ENCODE measurements around the gene RINT1.
"Not testable (repeated sequence)": the region's sequence is repeated elsewhere in the genome, so short reads cannot be mapped to it uniquely, and the experiment has no call there.

Gene RINT1

GRCh38 chr7:105531792-105532671 is at the start of gene RINT1:
Gene RINT1 (plus strand): TSS chr7:105532201. CDS start chr7:105532316, 115 bp downstream.
- peak; percentile 81 for DNase-seq (ENCODE audit: extremely low spot score, insufficient read length, low read depth)
- FAIRE-seq = peak; percentile 94

GRCh38 chr7:105487579-105488571 is 44.1 kb upstream of the RINT1 start:
- no peak for DNase-seq (ENCODE audit: extremely low spot score, insufficient read length, low read depth)
- no peak for FAIRE-seq

GRCh38 chr7:105489409-105489808 is 42.6 kb upstream of the RINT1 start:
- FAIRE-seq (no peak), DNase-seq (ENCODE audit: extremely low spot score, insufficient read length, low read depth) (no peak)

GRCh38 chr7:105493196-105493922 is 38.6 kb upstream of the RINT1 start:
- no peak for FAIRE-seq
- no peak for DNase-seq (ENCODE audit: extremely low spot score, insufficient read length, low read depth)

GRCh38 chr7:105493923-105494315 is 38.1 kb upstream of the RINT1 start:
- DNase-seq (ENCODE audit: extremely low spot score, insufficient read length, low read depth) (no peak), FAIRE-seq (no peak)

- DNase-seq (ENCODE audit: extremely low spot score, insufficient read length, low read depth) (no peak), FAIRE-seq (no peak)
Measured at GRCh38 chr7:105496521-105496920, 35.5 kb upstream of the RINT1 start.

- DNase-seq (ENCODE audit: extremely low spot score, insufficient read length, low read depth) (no peak), FAIRE-seq (no peak)
Measured at GRCh38 chr7:105497016-105497415, 35.0 kb upstream of the RINT1 start.

GRCh38 chr7:105502173-105502572 is 29.8 kb upstream of the RINT1 start:
- FAIRE-seq (no peak), DNase-seq (ENCODE audit: extremely low spot score, insufficient read length, low read depth) (no peak)

- FAIRE-seq = no peak
- DNase-seq (ENCODE audit: extremely low spot score, insufficient read length, low read depth) = no peak
Measured at GRCh38 chr7:105512415-105512814, 19.6 kb upstream of the RINT1 start.

GRCh38 chr7:105512926-105513526 is 19.0 kb upstream of the RINT1 start:
- DNase-seq (ENCODE audit: extremely low spot score, insufficient read length, low read depth) (no peak), FAIRE-seq (no peak)

GRCh38 chr7:105515610-105516009 is 16.4 kb upstream of the RINT1 start:
- not testable (repeated sequence) for FAIRE-seq; DNase-seq (ENCODE audit: extremely low spot score, insufficient read length, low read depth)

GRCh38 chr7:105519353-105519752 is 12.6 kb upstream of the RINT1 start:
- DNase-seq (ENCODE audit: extremely low spot score, insufficient read length, low read depth) = no peak
- no peak for FAIRE-seq

GRCh38 chr7:105520620-105521019 is 11.4 kb upstream of the RINT1 start:
- FAIRE-seq; DNase-seq (ENCODE audit: extremely low spot score, insufficient read length, low read depth): not testable (repeated sequence)

- no peak for FAIRE-seq
- no peak for DNase-seq (ENCODE audit: extremely low spot score, insufficient read length, low read depth)
Measured at GRCh38 chr7:105521027-105521716, 10.8 kb upstream of the RINT1 start.

GRCh38 chr7:105521717-105522463 is 10.1 kb upstream of the RINT1 start, which contains the start of gene PUS7:
Gene PUS7 (minus strand): TSS chr7:105522271. CDS start chr7:105508512, 13,759 bp downstream.
- FAIRE-seq (peak; percentile 73), DNase-seq (ENCODE audit: extremely low spot score, insufficient read length, low read depth) (peak; percentile 89)

GRCh38 chr7:105524423-105524822 is 7.6 kb upstream of the RINT1 start:
- not testable (repeated sequence) for DNase-seq (ENCODE audit: extremely low spot score, insufficient read length, low read depth); FAIRE-seq

- DNase-seq (ENCODE audit: extremely low spot score, insufficient read length, low read depth) (no peak), FAIRE-seq (no peak)
Measured at GRCh38 chr7:105524840-105525239, 7.2 kb upstream of the RINT1 start.

- not testable (repeated sequence) for DNase-seq (ENCODE audit: extremely low spot score, insufficient read length, low read depth)
Measured at GRCh38 chr7:105527737-105528136, 4.3 kb upstream of the RINT1 start.

More at GRCh38 chr7:105527737-105528136, 4.3 kb upstream of the RINT1 start:
- FAIRE-seq = not testable (repeated sequence)
